ENCODE results near the gene RNF14.

RNF14 gene

DNA sequence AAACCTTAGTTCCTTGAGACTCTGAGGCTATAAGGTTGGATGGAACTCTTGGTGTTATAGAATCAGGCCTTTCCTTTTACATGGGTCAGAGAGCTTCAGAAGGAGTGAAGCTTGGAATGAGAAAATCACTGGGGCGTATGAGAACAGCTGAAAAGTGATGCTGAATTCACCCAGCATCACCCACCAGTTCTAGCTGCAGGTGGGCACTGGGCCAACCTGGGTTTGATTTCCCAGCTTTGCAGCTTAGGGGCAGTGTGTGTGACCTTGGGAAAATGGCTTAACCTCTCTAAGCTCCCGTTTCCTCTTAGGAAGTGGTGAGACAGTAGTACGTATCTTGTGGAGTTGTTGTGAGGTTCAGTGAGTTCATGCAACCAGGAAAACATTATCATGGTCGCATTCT lies 21.6 kb upstream of the RNF14 start:
- Histone ChIP-seq H3K9me3 (ENCODE audit: control insufficient read depth, low read length) (no peaks in the 10 kb centered on the region), H3K4me3 (ENCODE audit: insufficient read depth, low read depth, low read length, poor library complexity, severe bottlenecking) (no peak overlapping the region), H3K27ac (ENCODE audit: insufficient read depth, low read length, poor library complexity, severe bottlenecking) (no peak overlapping the region), H3K36me3 (ENCODE audit: control insufficient read depth, insufficient read depth, low read length) (no peaks in the 10 kb centered on the region), H3K27me3 (replicated peaks; ENCODE audit: control insufficient read depth, insufficient read depth, low read length, poor library complexity, severe bottlenecking) (no peaks in the 10 kb centered on the region), H3K4me1 (ENCODE audit: control insufficient read depth, insufficient read depth, low read length, poor library complexity, severe bottlenecking) (no peaks in the 10 kb centered on the region)
- DNase-seq = no peak

DNA sequence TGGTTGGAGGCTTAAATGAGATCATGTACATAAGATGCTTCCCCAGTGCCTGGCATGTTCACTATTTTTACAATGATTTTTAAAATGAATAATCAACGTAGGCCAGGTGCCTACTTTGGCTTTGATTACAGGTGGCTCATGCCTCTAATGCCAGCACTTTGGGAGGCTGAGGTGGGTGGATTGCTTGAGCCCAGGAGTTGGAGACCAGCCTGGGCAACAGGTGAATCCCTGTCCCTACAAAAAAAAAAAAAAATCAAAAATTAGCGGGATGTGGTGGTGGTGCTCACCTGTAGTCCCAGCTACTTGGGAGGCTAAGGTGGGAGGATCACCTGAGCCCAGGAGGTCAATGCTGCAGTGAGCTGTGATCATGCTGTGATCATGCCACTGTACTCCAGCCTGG lies 20.1 kb upstream of the RNF14 start:
- no peak for DNase-seq
- no peak overlapping the region for H3K27ac ChIP-seq (ENCODE audit: insufficient read depth, low read length, poor library complexity, severe bottlenecking)
- no peaks in the 10 kb centered on the region for H3K9me3 ChIP-seq (ENCODE audit: control insufficient read depth, low read length)
- no peaks in the 10 kb centered on the region for H3K27me3 ChIP-seq (replicated peaks; ENCODE audit: control insufficient read depth, insufficient read depth, low read length, poor library complexity, severe bottlenecking)
- no peaks in the 10 kb centered on the region for H3K36me3 ChIP-seq (ENCODE audit: control insufficient read depth, insufficient read depth, low read length)
- no peak overlapping the region for H3K4me3 ChIP-seq (ENCODE audit: insufficient read depth, low read depth, low read length, poor library complexity, severe bottlenecking)
- H3K4me1 ChIP-seq (ENCODE audit: control insufficient read depth, insufficient read depth, low read length, poor library complexity, severe bottlenecking) = no peaks in the 10 kb centered on the region

DNA sequence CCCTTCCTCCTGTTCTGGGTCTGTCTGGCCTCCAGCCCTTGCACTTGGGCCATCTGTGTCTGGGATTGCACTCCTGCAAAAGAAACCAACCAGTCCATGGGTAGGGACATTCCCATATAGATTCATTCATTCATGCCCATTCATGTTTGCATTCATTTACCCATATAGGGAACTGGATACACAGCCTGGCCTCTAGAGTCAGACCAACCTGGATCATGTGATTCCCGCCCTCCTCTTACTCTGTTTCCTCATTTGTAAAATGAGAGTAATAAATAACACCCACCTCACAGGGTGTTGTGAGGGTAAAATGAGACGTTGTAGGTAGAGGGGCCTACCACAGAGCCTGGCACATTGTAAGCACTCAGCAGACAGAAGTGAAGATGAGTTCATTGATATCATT lies 19.4 kb upstream of the RNF14 start:
- Histone ChIP-seq H3K4me1 (ENCODE audit: control insufficient read depth, insufficient read depth, low read length, poor library complexity, severe bottlenecking) (no peaks in the 10 kb centered on the region), H3K27ac (ENCODE audit: insufficient read depth, low read length, poor library complexity, severe bottlenecking) (no peak overlapping the region), H3K27me3 (replicated peaks; ENCODE audit: control insufficient read depth, insufficient read depth, low read length, poor library complexity, severe bottlenecking) (no peaks in the 10 kb centered on the region), H3K4me3 (ENCODE audit: insufficient read depth, low read depth, low read length, poor library complexity, severe bottlenecking) (no peak overlapping the region), H3K9me3 (ENCODE audit: control insufficient read depth, low read length) (no peaks in the 10 kb centered on the region), H3K36me3 (ENCODE audit: control insufficient read depth, insufficient read depth, low read length) (no peaks in the 10 kb centered on the region)
- no peak for DNase-seq

DNA sequence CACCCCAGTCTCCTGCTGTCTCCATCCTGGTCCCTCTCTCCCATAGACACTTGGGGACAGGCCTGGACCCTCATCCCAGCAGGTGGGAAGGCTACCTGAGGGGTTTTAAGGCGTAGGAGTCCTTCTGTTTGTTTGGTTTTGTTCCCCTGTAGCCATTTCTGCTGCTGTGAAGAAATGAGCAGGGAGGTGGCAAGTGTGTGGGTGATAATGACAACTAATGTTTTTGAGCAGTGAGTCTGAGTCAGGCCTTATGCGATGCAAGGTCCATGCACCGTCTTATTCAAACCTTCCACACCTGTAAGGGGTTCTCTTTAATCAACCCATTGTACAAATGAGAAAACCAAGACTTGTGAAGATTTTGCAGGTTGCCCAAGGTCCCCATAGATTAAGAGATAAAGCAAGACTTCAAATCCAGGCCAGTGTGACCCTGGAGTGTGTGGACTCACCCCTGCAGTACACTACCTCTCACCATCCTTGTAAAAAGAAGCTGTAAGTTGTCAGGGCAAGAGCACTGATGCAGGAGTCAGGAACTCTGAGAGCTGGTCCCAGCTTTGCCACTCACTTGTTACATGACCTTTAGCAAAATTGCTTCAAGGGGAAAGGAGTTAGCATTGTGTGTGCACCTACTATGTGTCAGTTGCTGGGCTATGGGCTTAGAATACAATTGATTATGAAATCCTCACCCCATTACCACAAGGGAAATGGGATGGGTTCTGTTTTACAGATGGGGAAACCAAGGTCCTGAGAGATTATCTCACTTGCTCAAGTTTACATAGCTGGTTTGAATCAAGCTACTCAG lies 18.5 kb upstream of the RNF14 start:
- DNase-seq = no peak
- no peaks in the 10 kb centered on the region for H3K4me1 ChIP-seq (ENCODE audit: control insufficient read depth, insufficient read depth, low read length, poor library complexity, severe bottlenecking)
- H3K36me3 ChIP-seq (ENCODE audit: control insufficient read depth, insufficient read depth, low read length) = no peaks in the 10 kb centered on the region
- no peak overlapping the region for H3K4me3 ChIP-seq (ENCODE audit: insufficient read depth, low read depth, low read length, poor library complexity, severe bottlenecking)
- H3K27ac ChIP-seq (ENCODE audit: insufficient read depth, low read length, poor library complexity, severe bottlenecking) = no peak overlapping the region
- no peaks in the 10 kb centered on the region for H3K27me3 ChIP-seq (replicated peaks; ENCODE audit: control insufficient read depth, insufficient read depth, low read length, poor library complexity, severe bottlenecking)
- H3K9me3 ChIP-seq (ENCODE audit: control insufficient read depth, low read length) = no peaks in the 10 kb centered on the region

DNA sequence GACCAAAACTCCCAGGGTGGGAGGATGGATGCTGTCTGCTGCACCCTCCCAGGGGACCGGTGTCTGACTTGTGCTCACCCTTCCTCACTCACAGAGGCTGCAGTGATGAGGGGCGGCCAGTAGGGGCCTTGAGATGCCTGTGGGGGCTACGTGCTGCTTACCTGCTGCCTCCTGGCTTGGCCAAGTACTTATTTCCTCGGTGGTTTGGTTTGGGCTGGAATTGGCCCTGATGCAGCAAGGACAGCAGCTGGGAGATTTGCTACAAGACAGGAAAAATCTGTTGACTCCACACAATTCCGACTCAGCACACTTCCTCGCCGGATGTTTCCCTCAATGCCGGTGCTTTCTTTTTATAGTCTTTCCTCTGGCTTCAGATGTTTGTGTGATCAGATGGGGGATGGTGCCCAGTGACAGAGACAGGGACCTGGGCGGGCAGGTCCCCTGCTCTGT lies 17.5 kb upstream of the RNF14 start:
- Histone ChIP-seq H3K4me1 (ENCODE audit: control insufficient read depth, insufficient read depth, low read length, poor library complexity, severe bottlenecking) (no peaks in the 10 kb centered on the region), H3K4me3 (ENCODE audit: insufficient read depth, low read depth, low read length, poor library complexity, severe bottlenecking) (no peak overlapping the region), H3K27ac (ENCODE audit: insufficient read depth, low read length, poor library complexity, severe bottlenecking) (no peak overlapping the region), H3K36me3 (ENCODE audit: control insufficient read depth, insufficient read depth, low read length) (no peaks in the 10 kb centered on the region), H3K27me3 (replicated peaks; ENCODE audit: control insufficient read depth, insufficient read depth, low read length, poor library complexity, severe bottlenecking) (no peaks in the 10 kb centered on the region), H3K9me3 (ENCODE audit: control insufficient read depth, low read length) (no peaks in the 10 kb centered on the region)
- no peak for DNase-seq

DNA sequence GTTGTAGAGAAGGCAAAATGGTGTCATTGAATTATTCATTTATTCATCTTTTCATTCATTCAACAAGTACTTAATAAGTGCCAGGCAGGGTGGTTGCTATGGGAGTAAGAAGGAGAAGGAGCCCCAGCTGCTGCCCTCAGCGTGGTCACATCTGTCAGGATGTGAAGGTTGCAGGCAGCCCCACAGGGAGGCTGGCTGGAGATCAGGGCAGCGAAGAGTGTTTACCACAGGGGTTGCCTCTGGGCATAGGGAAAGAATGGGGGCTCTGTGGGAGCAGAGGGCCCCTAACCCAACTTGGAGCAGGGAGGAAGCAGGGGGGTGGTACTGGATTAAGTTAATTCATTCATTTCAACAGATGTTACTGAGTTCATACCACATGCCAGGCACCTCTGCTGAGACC lies 16.9 kb upstream of the RNF14 start:
- no peaks in the 10 kb centered on the region for H3K27me3 ChIP-seq (replicated peaks; ENCODE audit: control insufficient read depth, insufficient read depth, low read length, poor library complexity, severe bottlenecking)
- no peak for DNase-seq
- no peaks in the 10 kb centered on the region for H3K36me3 ChIP-seq (ENCODE audit: control insufficient read depth, insufficient read depth, low read length)
- no peaks in the 10 kb centered on the region for H3K4me1 ChIP-seq (ENCODE audit: control insufficient read depth, insufficient read depth, low read length, poor library complexity, severe bottlenecking)
- H3K4me3 ChIP-seq (ENCODE audit: insufficient read depth, low read depth, low read length, poor library complexity, severe bottlenecking) = no peak overlapping the region
- no peak overlapping the region for H3K27ac ChIP-seq (ENCODE audit: insufficient read depth, low read length, poor library complexity, severe bottlenecking)
- no peaks in the 10 kb centered on the region for H3K9me3 ChIP-seq (ENCODE audit: control insufficient read depth, low read length)

DNA sequence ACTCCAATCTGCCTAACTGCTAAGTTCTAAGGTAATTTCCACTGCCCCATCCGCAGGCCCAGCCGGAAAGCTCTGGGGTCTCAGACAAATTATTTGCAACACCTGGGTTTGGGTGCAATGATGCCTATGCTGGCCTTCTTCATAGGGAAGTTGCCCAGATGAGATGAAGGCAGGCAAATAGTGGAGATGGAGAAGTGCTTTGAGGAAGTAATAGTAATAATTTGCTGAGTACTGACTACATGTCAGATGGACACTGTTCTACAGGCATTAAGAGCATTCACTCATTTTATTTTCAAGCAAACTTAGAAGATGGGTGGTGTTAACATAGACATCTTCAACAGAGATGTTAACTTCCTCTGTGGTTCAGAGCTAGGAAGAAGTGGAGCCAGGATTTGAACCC lies 14.7 kb upstream of the RNF14 start:
- no peak for DNase-seq

DNA sequence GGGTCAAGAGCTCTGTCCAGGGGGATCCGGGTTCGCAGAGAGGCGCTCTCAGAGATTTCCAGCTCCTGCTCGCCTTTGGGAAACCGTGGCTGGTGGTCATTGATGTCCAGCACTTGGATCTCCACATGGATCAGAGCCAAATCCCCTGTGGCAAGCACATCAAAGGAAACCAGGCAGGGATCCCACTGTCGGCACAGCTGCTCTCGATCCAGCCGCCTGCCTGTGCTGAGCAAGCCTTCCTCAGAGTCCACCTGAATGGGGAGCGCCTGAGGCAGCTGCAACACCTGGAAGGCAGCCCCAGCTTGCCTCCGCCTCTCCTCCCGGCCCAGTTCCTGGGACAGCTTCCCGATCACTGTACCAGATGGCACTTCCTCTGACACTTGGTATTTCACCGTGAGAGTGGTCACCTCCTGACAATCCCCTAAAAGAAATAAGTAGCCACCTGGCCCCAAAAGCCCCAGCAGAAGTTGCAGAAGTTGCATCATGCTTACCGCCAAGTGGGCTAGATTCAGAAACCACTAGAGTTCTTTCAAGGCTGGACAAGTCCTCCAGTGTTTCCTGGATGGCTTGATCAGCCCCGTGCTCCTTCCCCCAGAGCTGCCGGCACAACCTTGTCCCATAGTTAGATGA lies 11.4 kb upstream of the RNF14 start:
- no peaks in the 10 kb centered on the region for H3K27me3 ChIP-seq (replicated peaks; ENCODE audit: control insufficient read depth, insufficient read depth, low read length, poor library complexity, severe bottlenecking)
- no peak for DNase-seq
- H3K36me3 ChIP-seq (ENCODE audit: control insufficient read depth, insufficient read depth, low read length) = no peaks in the 10 kb centered on the region
- no peak overlapping the region for H3K4me3 ChIP-seq (ENCODE audit: insufficient read depth, low read depth, low read length, poor library complexity, severe bottlenecking)
- no peaks in the 10 kb centered on the region for H3K9me3 ChIP-seq (ENCODE audit: control insufficient read depth, low read length)
- H3K27ac ChIP-seq (ENCODE audit: insufficient read depth, low read length, poor library complexity, severe bottlenecking) = no peak overlapping the region
- peaks cover 28% of the 10 kb centered on the region for H3K4me1 ChIP-seq (ENCODE audit: control insufficient read depth, insufficient read depth, low read length, poor library complexity, severe bottlenecking)

More for the DNA sequence above, 14.7 kb upstream of the RNF14 start:
- Histone ChIP-seq H3K27me3 (replicated peaks; ENCODE audit: control insufficient read depth, insufficient read depth, low read length, poor library complexity, severe bottlenecking) (no peaks in the 10 kb centered on the region), H3K4me1 (ENCODE audit: control insufficient read depth, insufficient read depth, low read length, poor library complexity, severe bottlenecking) (peaks cover 13% of the 10 kb centered on the region), H3K27ac (ENCODE audit: insufficient read depth, low read length, poor library complexity, severe bottlenecking) (no peak overlapping the region), H3K36me3 (ENCODE audit: control insufficient read depth, insufficient read depth, low read length) (no peaks in the 10 kb centered on the region), H3K4me3 (ENCODE audit: insufficient read depth, low read depth, low read length, poor library complexity, severe bottlenecking) (no peak overlapping the region), H3K9me3 (ENCODE audit: control insufficient read depth, low read length) (no peaks in the 10 kb centered on the region)

DNA sequence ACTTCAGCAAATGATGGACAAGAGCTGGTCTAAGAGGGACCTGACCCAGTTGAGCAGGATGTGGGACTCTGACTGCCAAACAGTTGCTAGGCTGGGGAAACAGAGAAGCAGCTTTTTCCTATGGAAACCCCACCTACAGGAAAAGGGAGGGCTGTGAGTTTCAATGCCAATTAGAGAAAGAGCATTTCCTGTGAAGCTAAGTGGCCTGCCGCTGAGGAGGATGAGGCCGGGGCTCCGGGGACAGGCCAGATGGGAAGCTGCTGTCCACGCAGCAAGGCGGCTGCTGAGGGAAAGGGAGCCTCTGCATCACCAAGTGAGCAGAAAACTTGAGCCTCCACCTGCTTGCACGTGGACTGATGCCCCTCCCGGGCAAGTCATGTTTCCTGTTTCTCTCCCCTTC lies 10.8 kb upstream of the RNF14 start, which contains the start of gene PCDH12:
TSS of gene PCDH12 (minus strand) at position 90 of the 400 bp plus-strand sequence. CDS start 351 bp downstream, outside the sequence.
- Histone ChIP-seq H3K4me1 (ENCODE audit: control insufficient read depth, insufficient read depth, low read length, poor library complexity, severe bottlenecking) (peaks cover 28% of the 10 kb centered on the region), H3K27ac (ENCODE audit: insufficient read depth, low read length, poor library complexity, severe bottlenecking) (no peak within 1 kb of the TSS), H3K36me3 (ENCODE audit: control insufficient read depth, insufficient read depth, low read length) (no peaks in the 10 kb centered on the region), H3K9me3 (ENCODE audit: control insufficient read depth, low read length) (no peaks in the 10 kb centered on the region), H3K4me3 (ENCODE audit: insufficient read depth, low read depth, low read length, poor library complexity, severe bottlenecking) (no peak within 1 kb of the TSS), H3K27me3 (replicated peaks; ENCODE audit: control insufficient read depth, insufficient read depth, low read length, poor library complexity, severe bottlenecking) (no peaks in the 10 kb centered on the region)
- no peak for DNase-seq

DNA sequence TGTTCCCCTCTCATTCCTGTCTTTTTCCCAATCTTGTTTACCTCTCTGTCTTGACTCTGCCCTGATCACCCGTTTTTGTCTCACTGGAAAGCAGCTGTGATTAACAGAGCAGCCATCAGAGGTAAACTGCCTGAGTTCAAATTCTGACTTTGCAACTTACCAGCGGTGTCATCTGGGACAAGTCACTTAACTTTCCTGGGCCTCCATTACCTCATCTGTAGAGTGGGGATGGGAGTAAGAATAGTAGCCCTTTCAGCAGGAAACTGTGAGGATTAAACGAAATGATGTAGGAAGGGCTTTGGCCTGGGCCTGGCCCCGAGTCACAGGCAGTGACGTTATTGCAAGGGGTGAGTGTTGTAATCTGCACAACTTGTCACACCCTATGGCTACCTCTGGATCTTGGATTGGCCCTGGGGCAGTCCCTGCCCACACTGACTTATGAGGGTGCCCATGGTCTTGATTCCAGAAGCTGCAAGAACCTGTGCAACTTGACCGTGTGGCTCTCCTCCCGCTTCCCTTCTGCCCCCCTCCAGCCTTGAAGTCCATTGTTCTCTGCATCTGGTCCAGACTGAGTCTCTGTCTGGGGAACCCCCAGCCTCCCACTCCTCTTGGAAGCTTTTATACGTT lies 10.2 kb upstream of the RNF14 start:
- DNase-seq = no peak
- H3K27ac ChIP-seq (ENCODE audit: insufficient read depth, low read length, poor library complexity, severe bottlenecking) = no peak overlapping the region

More for the DNA sequence above, 10.2 kb upstream of the RNF14 start:
- Histone ChIP-seq H3K4me1 (ENCODE audit: control insufficient read depth, insufficient read depth, low read length, poor library complexity, severe bottlenecking) (peaks cover 28% of the 10 kb centered on the region), H3K36me3 (ENCODE audit: control insufficient read depth, insufficient read depth, low read length) (no peaks in the 10 kb centered on the region), H3K27me3 (replicated peaks; ENCODE audit: control insufficient read depth, insufficient read depth, low read length, poor library complexity, severe bottlenecking) (no peaks in the 10 kb centered on the region), H3K4me3 (ENCODE audit: insufficient read depth, low read depth, low read length, poor library complexity, severe bottlenecking) (no peak overlapping the region), H3K9me3 (ENCODE audit: control insufficient read depth, low read length) (no peaks in the 10 kb centered on the region)

Measured in effector memory CD4-positive, alpha-beta T cell (primary cell).